HEK293T (cell line): ENCODE measurements around the gene CREBZF.

Source experiments
- ARNT ChIP-seq: fragments of 450-650 bp; IDR thresholded peaks from 2 replicates; pipeline ENCODE4 v1.6.1; 2017; ENCODE audit warnings: mild to moderate bottlenecking
- CTBP1 ChIP-seq: fragments of 450-650 bp; IDR thresholded peaks from 2 replicates; pipeline ENCODE4 v1.6.1; 2016; ENCODE audit warnings: borderline replicate concordance
- ELF4 ChIP-seq: fragments of 450-650 bp; IDR thresholded peaks from 2 replicates; pipeline ENCODE4 v1.6.1; 2017; ENCODE audit warnings: antibody characterized with exemption
- FOXA1 ChIP-seq: fragments of 450-650 bp; IDR thresholded peaks from 2 replicates; pipeline ENCODE4 v1.6.1; 2016; ENCODE audit warnings: mild to moderate bottlenecking
- FOXK2 ChIP-seq: fragments of 450-650 bp; IDR thresholded peaks from 2 replicates; pipeline ENCODE4 v1.6.1; 2016; ENCODE audit warnings: mild to moderate bottlenecking
- FOXM1 ChIP-seq: fragments of 450-650 bp; IDR thresholded peaks from 2 replicates; pipeline ENCODE4 v1.6.1; 2017; ENCODE audit warnings: mild to moderate bottlenecking, borderline replicate concordance
- HDGF ChIP-seq: fragments of 450-650 bp; IDR thresholded peaks from 2 replicates; pipeline ENCODE4 v1.6.1; 2017; ENCODE audit warnings: antibody characterized with exemption, borderline replicate concordance
- L3MBTL2 ChIP-seq: fragments of 450-650 bp; conservative IDR thresholded peaks from 2 replicates; pipeline ENCODE4 v1.6.1; 2016; ENCODE audit warnings: mild to moderate bottlenecking
- NFRKB ChIP-seq: fragments of 450-650 bp; IDR thresholded peaks from 2 replicates; pipeline ENCODE4 v1.6.1; 2016; ENCODE audit warnings: mild to moderate bottlenecking, moderate library complexity
- SP1 ChIP-seq: fragments of 450-650 bp; IDR thresholded peaks from 2 replicates; pipeline ENCODE4 v1.6.1; 2017
- SUZ12 ChIP-seq: fragments of 450-650 bp; IDR thresholded peaks from 2 replicates; pipeline ENCODE4 v1.6.1; 2016; ENCODE audit warnings: mild to moderate bottlenecking
- TARDBP ChIP-seq: fragments of 450-650 bp; IDR thresholded peaks from 2 replicates; pipeline ENCODE4 v1.6.1; 2016
- ZNF384 ChIP-seq: fragments of 450-650 bp; IDR thresholded peaks from 2 replicates; pipeline ENCODE4 v1.6.1; 2016

GRCh38 chr11:85643191-85643614, 21.7 kb downstream of the CREBZF start:
- no peak for TF ChIP-seq ZNF384
- TF ChIP-seq FOXA1 = no peak
- TF ChIP-seq CTBP1 = no peak
- TF ChIP-seq L3MBTL2 = no peak
- no peak for TF ChIP-seq ARNT
- TF ChIP-seq TARDBP = no peak
- no peak for TF ChIP-seq FOXK2
- no peak for TF ChIP-seq ELF4
- TF ChIP-seq NFRKB = no peak
- no peak for TF ChIP-seq SUZ12
- TF ChIP-seq FOXM1 = no peak
- TF ChIP-seq SP1 = no peak
- no peak for TF ChIP-seq HDGF
